Measurements from ENCODE around the gene ZNF532.
"Not testable (repeated sequence)": the region's sequence is repeated elsewhere in the genome, so short reads cannot be mapped to it uniquely, and the experiment has no call there.

Gene ZNF532, protein sequence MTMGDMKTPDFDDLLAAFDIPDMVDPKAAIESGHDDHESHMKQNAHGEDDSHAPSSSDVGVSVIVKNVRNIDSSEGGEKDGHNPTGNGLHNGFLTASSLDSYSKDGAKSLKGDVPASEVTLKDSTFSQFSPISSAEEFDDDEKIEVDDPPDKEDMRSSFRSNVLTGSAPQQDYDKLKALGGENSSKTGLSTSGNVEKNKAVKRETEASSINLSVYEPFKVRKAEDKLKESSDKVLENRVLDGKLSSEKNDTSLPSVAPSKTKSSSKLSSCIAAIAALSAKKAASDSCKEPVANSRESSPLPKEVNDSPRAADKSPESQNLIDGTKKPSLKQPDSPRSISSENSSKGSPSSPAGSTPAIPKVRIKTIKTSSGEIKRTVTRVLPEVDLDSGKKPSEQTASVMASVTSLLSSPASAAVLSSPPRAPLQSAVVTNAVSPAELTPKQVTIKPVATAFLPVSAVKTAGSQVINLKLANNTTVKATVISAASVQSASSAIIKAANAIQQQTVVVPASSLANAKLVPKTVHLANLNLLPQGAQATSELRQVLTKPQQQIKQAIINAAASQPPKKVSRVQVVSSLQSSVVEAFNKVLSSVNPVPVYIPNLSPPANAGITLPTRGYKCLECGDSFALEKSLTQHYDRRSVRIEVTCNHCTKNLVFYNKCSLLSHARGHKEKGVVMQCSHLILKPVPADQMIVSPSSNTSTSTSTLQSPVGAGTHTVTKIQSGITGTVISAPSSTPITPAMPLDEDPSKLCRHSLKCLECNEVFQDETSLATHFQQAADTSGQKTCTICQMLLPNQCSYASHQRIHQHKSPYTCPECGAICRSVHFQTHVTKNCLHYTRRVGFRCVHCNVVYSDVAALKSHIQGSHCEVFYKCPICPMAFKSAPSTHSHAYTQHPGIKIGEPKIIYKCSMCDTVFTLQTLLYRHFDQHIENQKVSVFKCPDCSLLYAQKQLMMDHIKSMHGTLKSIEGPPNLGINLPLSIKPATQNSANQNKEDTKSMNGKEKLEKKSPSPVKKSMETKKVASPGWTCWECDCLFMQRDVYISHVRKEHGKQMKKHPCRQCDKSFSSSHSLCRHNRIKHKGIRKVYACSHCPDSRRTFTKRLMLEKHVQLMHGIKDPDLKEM (N-terminal part only)

DNA sequence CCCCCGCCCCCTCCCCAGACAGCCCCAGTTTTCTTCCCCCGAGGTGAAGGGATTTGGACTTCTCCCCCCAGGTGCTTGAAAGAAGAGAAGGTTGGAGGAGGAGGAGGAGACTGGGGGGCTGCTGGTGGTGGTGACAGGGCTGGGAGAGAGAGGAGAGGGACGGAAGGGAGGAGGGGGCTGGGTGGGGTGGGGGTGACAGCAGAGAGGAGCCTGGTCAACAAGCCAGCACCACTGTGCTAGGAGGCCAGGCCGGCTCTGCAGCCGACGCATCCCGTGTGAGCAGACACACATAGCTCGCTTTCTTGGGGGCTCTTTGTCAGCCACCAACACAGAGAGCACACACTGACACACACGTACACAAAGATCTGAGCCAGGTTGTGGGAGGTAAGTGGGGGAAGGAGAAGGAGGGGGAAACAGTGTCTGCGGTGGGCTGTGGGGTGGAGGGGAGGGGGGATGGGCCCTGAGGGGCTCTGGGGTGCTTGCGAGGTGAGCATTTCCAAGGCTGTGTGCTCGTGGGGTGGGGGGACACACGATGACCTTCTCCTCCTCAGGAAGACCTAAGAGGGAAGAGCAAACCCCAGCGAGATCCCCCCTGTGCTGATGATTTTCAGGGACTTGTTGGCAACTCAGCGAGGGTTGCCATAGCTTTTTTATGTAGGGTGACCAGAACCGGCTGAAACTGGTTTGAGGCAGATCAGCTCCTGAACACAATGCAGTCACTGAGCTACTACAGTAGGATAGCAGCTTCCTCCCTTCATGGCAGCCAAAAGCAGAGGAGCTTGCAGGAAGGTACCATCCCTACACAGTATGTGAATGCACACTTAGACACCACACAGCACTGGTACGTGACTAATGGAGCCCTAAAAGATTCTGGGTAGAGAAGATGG, at the start of gene ZNF532:
ZNF532 (plus strand) TSS at position 732 of the 887 bp plus-strand sequence. CDS start 53,411 bp downstream, outside the sequence.
- in situ Hi-C loops (cut with HindIII; ENCODE audit: low sequenced_read_pairs): no loop called here
- no peak for TF ChIP-seq CTCF (IDR thresholded peaks at IDR 0.05; ENCODE audit: low read depth, low read length, missing control alignments)
- peak within 1 kb of the TSS; percentile 36 for H3K4me3 ChIP-seq (ENCODE audit: low read depth, low read length)
- no peak for DNase-seq (ENCODE audit: low read depth)

DNA sequence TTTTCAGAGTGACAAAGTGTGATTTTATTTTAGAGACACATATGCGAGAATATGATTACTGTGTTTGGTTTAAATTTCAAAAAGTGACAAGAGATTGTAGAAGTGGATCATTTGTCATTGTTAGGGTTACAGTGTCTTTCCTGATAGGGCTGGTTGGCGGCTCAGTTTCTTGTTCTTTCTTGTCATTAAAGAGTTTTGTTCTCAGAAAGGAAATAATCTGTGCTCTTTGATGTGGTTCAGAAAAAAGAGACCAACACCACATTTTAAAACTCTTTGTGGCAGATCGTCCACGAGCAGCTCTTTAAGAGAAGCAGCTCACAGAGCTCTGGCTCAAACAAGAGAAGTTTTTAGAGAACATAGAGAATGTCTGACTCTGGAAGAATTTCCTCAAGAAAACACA, 45.6 kb upstream of the ZNF532 start:
- TF ChIP-seq CTCF (IDR thresholded peaks at IDR 0.05; ENCODE audit: low read depth, low read length, missing control alignments): no peak
- in situ Hi-C loops (cut with HindIII; ENCODE audit: low sequenced_read_pairs): no loop called here
- no peak overlapping the region for H3K4me3 ChIP-seq (ENCODE audit: low read depth, low read length)
- DNase-seq (ENCODE audit: low read depth): no peak

GRCh38 chr18:58820251-58820650, 44.4 kb upstream of the ZNF532 start:
- in situ Hi-C loops (cut with HindIII; ENCODE audit: low sequenced_read_pairs): no loop called here
- no peak for DNase-seq (ENCODE audit: low read depth)
- no peak overlapping the region for H3K4me3 ChIP-seq (ENCODE audit: low read depth, low read length)
- no peak for TF ChIP-seq CTCF (IDR thresholded peaks at IDR 0.05; ENCODE audit: low read depth, low read length, missing control alignments)

GRCh38 chr18:58822944-58823343, 41.7 kb upstream of the ZNF532 start:
- TF ChIP-seq CTCF (IDR thresholded peaks at IDR 0.05; ENCODE audit: low read depth, low read length, missing control alignments): no peak
- in situ Hi-C loops (cut with HindIII; ENCODE audit: low sequenced_read_pairs): no loop called here
- DNase-seq (ENCODE audit: low read depth): no peak
- H3K4me3 ChIP-seq (ENCODE audit: low read depth, low read length): no peak overlapping the region

DNA sequence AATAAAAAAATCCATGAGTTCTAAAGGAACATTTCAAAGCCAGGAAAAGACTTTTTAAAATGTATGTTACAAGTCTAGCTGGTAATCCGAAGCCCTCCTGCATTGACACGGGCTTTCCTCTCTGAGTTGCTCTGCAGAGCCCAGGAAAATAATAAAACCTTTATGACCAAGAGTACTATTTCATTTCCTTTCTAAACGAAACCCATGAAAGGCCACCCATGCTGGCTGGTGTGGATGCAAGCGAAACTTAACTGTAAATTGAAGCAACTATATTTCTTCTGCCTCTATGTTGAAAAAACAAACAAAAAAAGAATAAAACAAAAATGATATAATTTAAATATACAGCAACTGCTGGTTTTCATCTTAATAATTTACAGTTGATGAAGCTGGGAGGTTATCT, 41.3 kb upstream of the ZNF532 start:
- in situ Hi-C loops (cut with HindIII; ENCODE audit: low sequenced_read_pairs): no loop called here
- no peak for DNase-seq (ENCODE audit: low read depth)
- no peak overlapping the region for H3K4me3 ChIP-seq (ENCODE audit: low read depth, low read length)
- no peak for TF ChIP-seq CTCF (IDR thresholded peaks at IDR 0.05; ENCODE audit: low read depth, low read length, missing control alignments)

GRCh38 chr18:58826926-58827325, 37.8 kb upstream of the ZNF532 start:
- H3K4me3 ChIP-seq (ENCODE audit: low read depth, low read length); in situ Hi-C loops (cut with HindIII; ENCODE audit: low sequenced_read_pairs); DNase-seq (ENCODE audit: low read depth): not testable (repeated sequence)
